Right renal cortex interstitium (tissue), 3 donors: Measurements from ENCODE around the gene RIPPLY3. TPM values are rescaled to one million over a fixed set of nuclear protein-coding genes. Genes with fewer than 3 reads are reported as not detected.

Experiments used
- DNase-seq, 3 donors: peaks; one replicate each; pipeline ENCODE4 v3.0.0-alpha.2; 2013; ENCODE audit warnings: low read depth in 3 of 3, low spot score in 2 of 3
- polyA plus RNA-seq, 3 donors: library from polyadenylated mRNA; unstranded; fragments of 120-200 nt; gene quantifications; one replicate each; pipeline ENCODE4 v1.2.1, GENCODE V29; 2013; ENCODE audit not compliant: insufficient read length in 3 of 3

The RIPPLY3 gene
- polyA plus RNA-seq, 3 donors, result 1.6 to 2.3 (median 1.9) TPM

- DNase-seq, result no peak
Measured at GRCh38 chr21:37055271-37055855, 48.9 kb downstream of the RIPPLY3 start.

- DNase-seq, result no peak
Measured at GRCh38 chr21:37057614-37058013, 51.1 kb downstream of the RIPPLY3 start.

- no peak for DNase-seq
Measured at GRCh38 chr21:37058261-37058660, 51.8 kb downstream of the RIPPLY3 start.

- no peak for DNase-seq
Measured at GRCh38 chr21:37059181-37059580, 52.7 kb downstream of the RIPPLY3 start.

- DNase-seq, result peak in 2 of 3 donors; percentile 45 to 47
Measured at GRCh38 chr21:37060296-37060695, 53.8 kb downstream of the RIPPLY3 start.

- DNase-seq, result no peak
Measured at GRCh38 chr21:37061926-37062592, 55.6 kb downstream of the RIPPLY3 start.

GRCh38 chr21:37062593-37062935 lies 56.1 kb downstream of the RIPPLY3 start:
- no peak for DNase-seq

GRCh38 chr21:37063433-37063832 lies 56.9 kb downstream of the RIPPLY3 start:
- no peak for DNase-seq

- DNase-seq, result no peak
Measured at GRCh38 chr21:37064841-37065240, 58.3 kb downstream of the RIPPLY3 start.

- DNase-seq, result no peak
Measured at GRCh38 chr21:37065561-37066177, 59.2 kb downstream of the RIPPLY3 start.

Other genes with a start within 250 kb of the RIPPLY3 start
- gene HLCS, start 40.0 kb upstream of the RIPPLY3 start, polyA plus RNA-seq, result 10 to 100 TPM; 17.3 to 18.8 (median 17.4) TPM
- gene PIGP, start 66.4 kb downstream of the RIPPLY3 start, polyA plus RNA-seq, result 10 to 100 TPM; 34.2 to 41.5 (median 34.4) TPM
- 100 to 1,000 TPM; 158 to 201 (median 173) TPM for gene TTC3, start 66.6 kb downstream of the RIPPLY3 start, polyA plus RNA-seq